ENCODE measurements around the gene KCNC2.

KCNC2 gene

GRCh38 chr12:75115748-75116147 is 93.9 kb downstream of the KCNC2 start:
- Histone ChIP-seq H3K4me1 (ENCODE audit: control extremely low read depth in 1 of 4, control insufficient read depth in 4 of 4, insufficient read depth in 4 of 4, low read length in 3 of 4) (no peaks in the 10 kb centered on the region), H3K27me3 (replicated peaks in 2 of 5; ENCODE audit: control insufficient read depth in 4 of 5, insufficient read depth in 5 of 5, low read length in 4 of 5) (peaks cover 0 to 3% (median 0%) of the 10 kb centered on the region in 5 experiments), H3K36me3 (ENCODE audit: control insufficient read depth in 4 of 4, insufficient read depth in 4 of 4, low read length in 3 of 4) (no peaks in the 10 kb centered on the region), H3K9me3 (ENCODE audit: control extremely low read depth in 1 of 5, control insufficient read depth in 4 of 5, insufficient read depth in 2 of 5, low read depth in 1 of 5, low read length in 4 of 5) (no peaks in the 10 kb centered on the region), H3K27ac (ENCODE audit: insufficient read depth in 1 of 2, low read depth in 1 of 2, low read length in 2 of 2, poor library complexity in 1 of 2, severe bottlenecking in 2 of 2) (no peak overlapping the region), H3K4me3 (ENCODE audit: control insufficient read depth in 1 of 7, extremely low read depth in 1 of 7, insufficient read depth in 4 of 7, low read depth in 2 of 7, low read length in 6 of 7) (no peak overlapping the region)
- no peak for DNase-seq
- POLR2A ChIA-PET, result no interaction called here
- WGBS (ENCODE audit: insufficient coverage), result no CpG with 5 or more reads among the region's 2 CpGs
- CTCF ChIA-PET, result no interaction called here

- Histone ChIP-seq H3K27me3 (replicated peaks in 2 of 5; ENCODE audit: control insufficient read depth in 4 of 5, insufficient read depth in 5 of 5, low read length in 4 of 5) (peaks cover 0 to 2% (median 0%) of the 10 kb centered on the region in 5 experiments), H3K4me3 (ENCODE audit: control insufficient read depth in 1 of 7, extremely low read depth in 1 of 7, insufficient read depth in 4 of 7, low read depth in 2 of 7, low read length in 6 of 7) (no peak overlapping the region), H3K27ac (ENCODE audit: insufficient read depth in 1 of 2, low read depth in 1 of 2, low read length in 2 of 2, poor library complexity in 1 of 2, severe bottlenecking in 2 of 2) (no peak overlapping the region), H3K4me1 (ENCODE audit: control extremely low read depth in 1 of 4, control insufficient read depth in 4 of 4, insufficient read depth in 4 of 4, low read length in 3 of 4) (no peaks in the 10 kb centered on the region), H3K36me3 (ENCODE audit: control insufficient read depth in 4 of 4, insufficient read depth in 4 of 4, low read length in 3 of 4) (no peaks in the 10 kb centered on the region), H3K9me3 (ENCODE audit: control extremely low read depth in 1 of 5, control insufficient read depth in 4 of 5, insufficient read depth in 2 of 5, low read depth in 1 of 5, low read length in 4 of 5) (no peaks in the 10 kb centered on the region)
- POLR2A ChIA-PET, result no interaction called here
- 97% methylated on average over 6 of the region's 6 CpGs for WGBS (ENCODE audit: insufficient coverage)
- no peak for DNase-seq
- CTCF ChIA-PET, result no interaction called here
Observed at GRCh38 chr12:75103822-75104221, 105.8 kb downstream of the KCNC2 start.

GRCh38 chr12:75101781-75102180 is 107.9 kb downstream of the KCNC2 start:
- POLR2A ChIA-PET, result no interaction called here

GRCh38 chr12:75099210-75099609 is 110.4 kb downstream of the KCNC2 start:
- Histone ChIP-seq H3K36me3 (ENCODE audit: control insufficient read depth in 4 of 4, insufficient read depth in 4 of 4, low read length in 3 of 4) (no peaks in the 10 kb centered on the region), H3K27me3 (replicated peaks in 2 of 5; ENCODE audit: control insufficient read depth in 4 of 5, insufficient read depth in 5 of 5, low read length in 4 of 5) (peaks cover 0 to 2% (median 0%) of the 10 kb centered on the region in 5 experiments), H3K4me1 (ENCODE audit: control extremely low read depth in 1 of 4, control insufficient read depth in 4 of 4, insufficient read depth in 4 of 4, low read length in 3 of 4) (no peaks in the 10 kb centered on the region), H3K9me3 (ENCODE audit: control extremely low read depth in 1 of 5, control insufficient read depth in 4 of 5, insufficient read depth in 2 of 5, low read depth in 1 of 5, low read length in 4 of 5) (no peaks in the 10 kb centered on the region), H3K27ac (ENCODE audit: insufficient read depth in 1 of 2, low read depth in 1 of 2, low read length in 2 of 2, poor library complexity in 1 of 2, severe bottlenecking in 2 of 2) (no peak overlapping the region), H3K4me3 (ENCODE audit: control insufficient read depth in 1 of 7, extremely low read depth in 1 of 7, insufficient read depth in 4 of 7, low read depth in 2 of 7, low read length in 6 of 7) (no peak overlapping the region)
- no peak for DNase-seq
- ChIA-PET POLR2A (no interaction called here), CTCF (interaction anchor here (1.1 kb wide), 1 partner anchor 11 kb away, joined by 3 read pairs; no protein-coding TSS in a partner anchor)

More at GRCh38 chr12:75101781-75102180, 107.9 kb downstream of the KCNC2 start:
- Histone ChIP-seq H3K4me1 (ENCODE audit: control extremely low read depth in 1 of 4, control insufficient read depth in 4 of 4, insufficient read depth in 4 of 4, low read length in 3 of 4) (no peaks in the 10 kb centered on the region), H3K27me3 (replicated peaks in 2 of 5; ENCODE audit: control insufficient read depth in 4 of 5, insufficient read depth in 5 of 5, low read length in 4 of 5) (peaks cover 0 to 2% (median 0%) of the 10 kb centered on the region in 5 experiments), H3K4me3 (ENCODE audit: control insufficient read depth in 1 of 7, extremely low read depth in 1 of 7, insufficient read depth in 4 of 7, low read depth in 2 of 7, low read length in 6 of 7) (no peak overlapping the region), H3K36me3 (ENCODE audit: control insufficient read depth in 4 of 4, insufficient read depth in 4 of 4, low read length in 3 of 4) (no peaks in the 10 kb centered on the region), H3K9me3 (ENCODE audit: control extremely low read depth in 1 of 5, control insufficient read depth in 4 of 5, insufficient read depth in 2 of 5, low read depth in 1 of 5, low read length in 4 of 5) (no peaks in the 10 kb centered on the region), H3K27ac (ENCODE audit: insufficient read depth in 1 of 2, low read depth in 1 of 2, low read length in 2 of 2, poor library complexity in 1 of 2, severe bottlenecking in 2 of 2) (no peak overlapping the region)
- DNase-seq, result no peak
- WGBS (ENCODE audit: insufficient coverage), result no CpG with 5 or more reads among the region's 3 CpGs
- CTCF ChIA-PET, result no interaction called here

GRCh38 chr12:75097003-75097402 is 112.6 kb downstream of the KCNC2 start:
- H3K9me3 ChIP-seq (ENCODE audit: control extremely low read depth in 1 of 5, control insufficient read depth in 4 of 5, insufficient read depth in 2 of 5, low read depth in 1 of 5, low read length in 4 of 5), result no peaks in the 10 kb centered on the region
- no peak overlapping the region for H3K4me3 ChIP-seq (ENCODE audit: control insufficient read depth in 1 of 7, extremely low read depth in 1 of 7, insufficient read depth in 4 of 7, low read depth in 2 of 7, low read length in 6 of 7)
- no peak overlapping the region for H3K27ac ChIP-seq (ENCODE audit: insufficient read depth in 1 of 2, low read depth in 1 of 2, low read length in 2 of 2, poor library complexity in 1 of 2, severe bottlenecking in 2 of 2)

GRCh38 chr12:75087654-75088053 is 122.0 kb downstream of the KCNC2 start:
- Histone ChIP-seq H3K27ac (ENCODE audit: insufficient read depth in 1 of 2, low read depth in 1 of 2, low read length in 2 of 2, poor library complexity in 1 of 2, severe bottlenecking in 2 of 2) (no peak overlapping the region), H3K27me3 (replicated peaks in 2 of 5; ENCODE audit: control insufficient read depth in 4 of 5, insufficient read depth in 5 of 5, low read length in 4 of 5) (no peaks in the 10 kb centered on the region), H3K4me1 (ENCODE audit: control extremely low read depth in 1 of 4, control insufficient read depth in 4 of 4, insufficient read depth in 4 of 4, low read length in 3 of 4) (no peaks in the 10 kb centered on the region), H3K36me3 (ENCODE audit: control insufficient read depth in 4 of 4, insufficient read depth in 4 of 4, low read length in 3 of 4) (no peaks in the 10 kb centered on the region), H3K4me3 (ENCODE audit: control insufficient read depth in 1 of 7, extremely low read depth in 1 of 7, insufficient read depth in 4 of 7, low read depth in 2 of 7, low read length in 6 of 7) (no peak overlapping the region), H3K9me3 (ENCODE audit: control extremely low read depth in 1 of 5, control insufficient read depth in 4 of 5, insufficient read depth in 2 of 5, low read depth in 1 of 5, low read length in 4 of 5) (no peaks in the 10 kb centered on the region)
- POLR2A ChIA-PET, result no interaction called here
- 90% methylated on average over 1 of the region's 1 CpG for WGBS (ENCODE audit: insufficient coverage)
- DNase-seq, result no peak
- CTCF ChIA-PET, result interaction anchor here (0.6 to 1.4 kb wide), 2 partner anchors 11 to 366 kb away, joined by 3 read pairs; no protein-coding TSS in a partner anchor

More at GRCh38 chr12:75097003-75097402, 112.6 kb downstream of the KCNC2 start:
- no peaks in the 10 kb centered on the region for H3K36me3 ChIP-seq (ENCODE audit: control insufficient read depth in 4 of 4, insufficient read depth in 4 of 4, low read length in 3 of 4)
- ChIA-PET POLR2A (no interaction called here), CTCF (no interaction called here)
- H3K27me3 ChIP-seq (replicated peaks in 2 of 5; ENCODE audit: control insufficient read depth in 4 of 5, insufficient read depth in 5 of 5, low read length in 4 of 5), result peaks cover 0 to 2% (median 0%) of the 10 kb centered on the region in 5 experiments
- no peak for DNase-seq
- H3K4me1 ChIP-seq (ENCODE audit: control extremely low read depth in 1 of 4, control insufficient read depth in 4 of 4, insufficient read depth in 4 of 4, low read length in 3 of 4), result no peaks in the 10 kb centered on the region

GRCh38 chr12:75086091-75087038 is 123.3 kb downstream of the KCNC2 start:
- Histone ChIP-seq H3K4me1 (ENCODE audit: control extremely low read depth in 1 of 4, control insufficient read depth in 4 of 4, insufficient read depth in 4 of 4, low read length in 3 of 4) (no peaks in the 10 kb centered on the region), H3K27ac (ENCODE audit: insufficient read depth in 1 of 2, low read depth in 1 of 2, low read length in 2 of 2, poor library complexity in 1 of 2, severe bottlenecking in 2 of 2) (no peak overlapping the region)
- POLR2A ChIA-PET, result interaction anchor here (0.6 kb wide), 1 partner anchor 1858 kb away, joined by 3 read pairs; no protein-coding TSS in a partner anchor

More at GRCh38 chr12:75086091-75087038, 123.3 kb downstream of the KCNC2 start:
- H3K9me3 ChIP-seq (ENCODE audit: control extremely low read depth in 1 of 5, control insufficient read depth in 4 of 5, insufficient read depth in 2 of 5, low read depth in 1 of 5, low read length in 4 of 5), result no peaks in the 10 kb centered on the region
- DNase-seq, result no peak
- no peak overlapping the region for H3K4me3 ChIP-seq (ENCODE audit: control insufficient read depth in 1 of 7, extremely low read depth in 1 of 7, insufficient read depth in 4 of 7, low read depth in 2 of 7, low read length in 6 of 7)
- no peaks in the 10 kb centered on the region for H3K27me3 ChIP-seq (replicated peaks in 2 of 5; ENCODE audit: control insufficient read depth in 4 of 5, insufficient read depth in 5 of 5, low read length in 4 of 5)
- WGBS (ENCODE audit: insufficient coverage), result no CpG with 5 or more reads among the region's 2 CpGs
- no peaks in the 10 kb centered on the region for H3K36me3 ChIP-seq (ENCODE audit: control insufficient read depth in 4 of 4, insufficient read depth in 4 of 4, low read length in 3 of 4)
- CTCF ChIA-PET, result no interaction called here

Data from common myeloid progenitor, CD34-positive (primary cell).